ENCODE measurements around the gene TRIO. TPM values are rescaled to one million over a fixed set of nuclear protein-coding genes. Genes with fewer than 3 reads are reported as not detected.

TRIO gene
- total RNA-seq, 4 donors from 2014 or later = 186 to 388 (median 285) TPM

DNA sequence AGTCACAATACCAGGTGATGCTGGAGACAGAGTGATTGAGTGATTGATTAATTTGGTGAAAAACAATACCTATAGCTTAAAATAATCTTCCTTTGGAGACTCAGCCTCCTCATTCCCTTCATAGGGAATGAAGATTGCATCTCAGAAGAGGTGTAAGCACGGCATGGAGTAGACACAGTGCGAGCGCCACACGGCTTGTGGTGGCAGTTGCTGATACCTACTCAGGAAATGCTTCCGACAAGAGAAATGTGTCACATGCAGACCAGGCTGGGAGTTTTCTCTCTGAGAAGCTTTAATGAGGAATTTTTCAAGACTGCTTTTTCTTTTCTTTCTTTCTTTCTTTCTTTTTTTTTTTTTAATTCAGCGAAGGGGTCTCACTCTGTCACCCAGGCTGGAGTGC, 226.6 kb downstream of the TRIO start:
- no peak overlapping the region for H3K27ac ChIP-seq
- H3K4me1 ChIP-seq = no peaks in the 10 kb centered on the region
- in situ Hi-C loops (cut with MboI; ENCODE audit: low pct_ligation_motif_present in 1 of 4, low pct_unique_long_range_greater_than_20kb in 1 of 4, low sequenced_read_pairs in 3 of 4) (loop anchor here in 3 of 4 donors (25.0 kb wide), 3 partner anchors 268 to 643 kb away; no protein-coding TSS in a partner anchor), intact Hi-C loops (cut with DNase I; ENCODE audit: low total_unique reads) (no loop called here)
- TF ChIP-seq, protein P1, sequence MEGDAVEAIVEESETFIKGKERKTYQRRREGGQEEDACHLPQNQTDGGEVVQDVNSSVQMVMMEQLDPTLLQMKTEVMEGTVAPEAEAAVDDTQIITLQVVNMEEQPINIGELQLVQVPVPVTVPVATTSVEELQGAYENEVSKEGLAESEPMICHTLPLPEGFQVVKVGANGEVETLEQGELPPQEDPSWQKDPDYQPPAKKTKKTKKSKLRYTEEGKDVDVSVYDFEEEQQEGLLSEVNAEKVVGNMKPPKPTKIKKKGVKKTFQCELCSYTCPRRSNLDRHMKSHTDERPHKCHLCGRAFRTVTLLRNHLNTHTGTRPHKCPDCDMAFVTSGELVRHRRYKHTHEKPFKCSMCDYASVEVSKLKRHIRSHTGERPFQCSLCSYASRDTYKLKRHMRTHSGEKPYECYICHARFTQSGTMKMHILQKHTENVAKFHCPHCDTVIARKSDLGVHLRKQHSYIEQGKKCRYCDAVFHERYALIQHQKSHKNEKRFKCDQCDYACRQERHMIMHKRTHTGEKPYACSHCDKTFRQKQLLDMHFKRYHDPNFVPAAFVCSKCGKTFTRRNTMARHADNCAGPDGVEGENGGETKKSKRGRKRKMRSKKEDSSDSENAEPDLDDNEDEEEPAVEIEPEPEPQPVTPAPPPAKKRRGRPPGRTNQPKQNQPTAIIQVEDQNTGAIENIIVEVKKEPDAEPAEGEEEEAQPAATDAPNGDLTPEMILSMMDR (IDR thresholded peaks at IDR 0.05) = no peak
- TF ChIP-seq EP300 (IDR thresholded peaks at IDR 0.05; ENCODE audit: low read depth) = no peak
- no peak for TF ChIP-seq POLR2A (IDR thresholded peaks at IDR 0.05)
- TF ChIP-seq POLR2AphosphoS5 (IDR thresholded peaks at IDR 0.05) = no peak
- 91 to 98% methylated on average over 4 to 6 of the region's 6 CpGs for WGBS, 2 donors (ENCODE audit: low coverage in 1 of 2)
- no peak overlapping the region for H3K4me3 ChIP-seq
- no peaks in the 10 kb centered on the region for H3K9me3 ChIP-seq
- peaks cover 0 to 89% (median 38%) of the 10 kb centered on the region in 4 donors for H3K36me3 ChIP-seq
- DNase-seq = no peak
- H3K27me3 ChIP-seq = no peaks in the 10 kb centered on the region

DNA sequence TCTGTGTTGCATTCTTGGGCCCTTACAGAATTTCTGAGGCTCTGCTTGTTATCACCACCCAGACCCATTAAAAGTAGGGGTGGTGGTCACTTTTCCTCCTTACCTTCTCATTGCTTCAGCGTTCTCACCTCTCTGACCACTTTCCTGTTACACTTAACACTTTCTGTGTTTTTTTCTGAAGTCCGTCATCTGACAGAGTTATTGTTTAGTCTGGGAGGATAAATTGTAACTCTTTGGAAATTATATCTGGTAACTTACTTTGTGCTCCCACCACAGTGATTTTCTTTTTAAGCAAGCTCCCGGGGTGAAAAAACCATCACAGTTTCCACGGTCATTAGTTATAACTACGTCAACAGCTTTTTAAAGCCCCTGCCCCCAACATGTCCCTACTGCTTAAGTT, 227.2 kb downstream of the TRIO start:
- no peak overlapping the region for H3K4me3 ChIP-seq
- DNase-seq = no peak
- no peaks in the 10 kb centered on the region for H3K9me3 ChIP-seq
- no peaks in the 10 kb centered on the region for H3K4me1 ChIP-seq
- TF ChIP-seq POLR2A (IDR thresholded peaks at IDR 0.05) = no peak
- no peak for TF ChIP-seq POLR2AphosphoS5 (IDR thresholded peaks at IDR 0.05)
- TF ChIP-seq, protein P1 (IDR thresholded peaks at IDR 0.05) = no peak
- TF ChIP-seq EP300 (IDR thresholded peaks at IDR 0.05; ENCODE audit: low read depth) = no peak
- in situ Hi-C loops (cut with MboI; ENCODE audit: low pct_ligation_motif_present in 1 of 4, low pct_unique_long_range_greater_than_20kb in 1 of 4, low sequenced_read_pairs in 3 of 4) (loop anchor here in 3 of 4 donors (25.0 kb wide), 3 partner anchors 267 to 642 kb away; no protein-coding TSS in a partner anchor), intact Hi-C loops (cut with DNase I; ENCODE audit: low total_unique reads) (no loop called here)
- no peaks in the 10 kb centered on the region for H3K27me3 ChIP-seq
- no peak overlapping the region for H3K27ac ChIP-seq
- H3K36me3 ChIP-seq = peaks cover 0 to 89% (median 38%) of the 10 kb centered on the region in 4 donors
- WGBS, 2 donors (ENCODE audit: low coverage in 1 of 2) = 84 to 93% methylated on average over 5 of the region's 5 CpGs

DNA sequence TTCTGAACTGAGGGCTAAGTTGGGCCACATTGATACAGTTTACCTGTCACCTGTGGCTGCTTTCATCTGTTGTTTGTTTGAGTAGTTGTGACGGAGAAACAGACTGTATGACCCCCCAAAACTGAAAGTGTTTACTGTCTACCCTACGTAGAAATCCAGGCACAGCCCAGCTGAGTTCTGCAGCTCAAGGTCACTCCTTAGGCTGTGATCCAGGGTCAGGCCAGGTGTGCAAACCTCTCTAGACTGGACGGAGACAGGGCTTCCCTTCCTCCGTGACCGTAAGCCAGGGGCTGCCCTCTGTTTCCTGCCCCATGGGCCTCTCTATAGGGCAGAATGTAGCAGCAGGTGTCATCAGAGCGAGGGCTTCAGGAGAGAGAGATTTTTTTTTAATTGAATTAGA, 230.5 kb downstream of the TRIO start:
- in situ Hi-C loops (cut with MboI; ENCODE audit: low pct_ligation_motif_present in 1 of 4, low pct_unique_long_range_greater_than_20kb in 1 of 4, low sequenced_read_pairs in 3 of 4) = loop anchor here in 3 of 4 donors (25.0 kb wide), 3 partner anchors 264 to 639 kb away; no protein-coding TSS in a partner anchor
- Histone ChIP-seq H3K27me3 (no peaks in the 10 kb centered on the region), H3K4me3 (no peak overlapping the region), H3K36me3 (peaks cover 0 to 89% (median 35%) of the 10 kb centered on the region in 4 donors), H3K27ac (no peak overlapping the region), H3K9me3 (no peaks in the 10 kb centered on the region), H3K4me1 (no peaks in the 10 kb centered on the region)
- 74 to 100% methylated on average over 2 to 6 of the region's 6 CpGs for WGBS, 2 donors (ENCODE audit: low coverage in 1 of 2)
- DNase-seq = no peak
- TF ChIP-seq EP300 (IDR thresholded peaks at IDR 0.05; ENCODE audit: low read depth) (no peak), POLR2A (IDR thresholded peaks at IDR 0.05) (no peak), POLR2AphosphoS5 (IDR thresholded peaks at IDR 0.05) (no peak)
- TF ChIP-seq, protein P1 (IDR thresholded peaks at IDR 0.05) = no peak
- intact Hi-C loops (cut with DNase I; ENCODE audit: low total_unique reads) = no loop called here

DNA sequence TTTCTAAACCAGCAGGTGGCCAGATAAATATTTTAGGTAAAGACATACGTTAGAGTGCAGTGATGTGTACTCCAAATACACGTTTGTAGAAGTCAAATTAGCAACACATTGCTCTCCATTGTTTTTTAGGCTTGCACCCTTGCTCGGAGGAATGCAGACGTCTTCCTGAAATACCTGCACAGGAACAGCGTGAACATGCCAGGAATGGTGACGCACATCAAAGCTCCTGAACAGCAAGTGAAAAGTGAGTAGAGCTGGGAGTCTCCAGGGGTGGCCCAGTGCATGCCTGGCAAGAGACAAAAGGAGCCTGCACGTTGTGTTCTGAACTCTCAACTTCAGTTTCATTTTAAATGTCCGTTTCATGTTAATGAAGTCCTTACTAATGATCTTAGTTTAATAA, 231.0 kb downstream of the TRIO start:
- Histone ChIP-seq H3K4me3 (no peak overlapping the region), H3K36me3 (peaks cover 0 to 89% (median 35%) of the 10 kb centered on the region in 4 donors), H3K4me1 (no peaks in the 10 kb centered on the region), H3K27me3 (no peaks in the 10 kb centered on the region), H3K27ac (no peak overlapping the region), H3K9me3 (no peaks in the 10 kb centered on the region)
- TF ChIP-seq POLR2A (IDR thresholded peaks at IDR 0.05) = no peak
- TF ChIP-seq POLR2AphosphoS5 (IDR thresholded peaks at IDR 0.05) = no peak
- TF ChIP-seq EP300 (IDR thresholded peaks at IDR 0.05; ENCODE audit: low read depth) = no peak
- TF ChIP-seq, protein P1 (IDR thresholded peaks at IDR 0.05) = no peak
- in situ Hi-C loops (cut with MboI; ENCODE audit: low pct_ligation_motif_present in 1 of 4, low pct_unique_long_range_greater_than_20kb in 1 of 4, low sequenced_read_pairs in 3 of 4) (loop anchor here in 3 of 4 donors (25.0 kb wide), 3 partner anchors 263 to 638 kb away; no protein-coding TSS in a partner anchor), intact Hi-C loops (cut with DNase I; ENCODE audit: low total_unique reads) (no loop called here)
- WGBS, 2 donors (ENCODE audit: low coverage in 1 of 2) = 84 to 85% methylated on average over 5 to 8 of the region's 8 CpGs
- no peak for DNase-seq

Data from transverse colon (tissue), 4 donors.